Cardiac muscle cell (in vitro differentiated cells and primary cell): ENCODE data around the gene RBM42. TPM values are rescaled to one million over a fixed set of nuclear protein-coding genes. Genes with fewer than 3 reads are reported as not detected.
"Not testable (repeated sequence)": the region's sequence is repeated elsewhere in the genome, so short reads cannot be mapped to it uniquely, and the experiment has no call there.

ENCODE experiments used
- DNase-seq, 2 donors: peaks; one replicate each; pipeline versions ENCODE4 v3.0.0 to v3.0.0-alpha.2; 2010 to 2017; ENCODE audit warnings: low read depth in 1 of 2, low spot score in 1 of 2
- H3K27ac ChIP-seq: fragments of 200-600 bp; sonication (generic); 2 replicates; pipeline ENCODE4 v1.5.1; 2016
- H3K27me3 ChIP-seq: fragments of 200-600 bp; sonication (generic); 2 replicates; pipeline ENCODE4 v1.6.0; 2016; ENCODE audit warnings: control low read depth
- H3K36me3 ChIP-seq: fragments of 200-600 bp; sonication (generic); 2 replicates; pipeline ENCODE4 v1.5.1; 2016; ENCODE audit warnings: control low read depth
- H3K4me1 ChIP-seq: fragments of 200-600 bp; sonication (generic); 2 replicates; pipeline ENCODE4 v1.8.1; 2017; ENCODE audit warnings: low read depth, mild to moderate bottlenecking, mixed run types
- H3K4me3 ChIP-seq: fragments of 200-600 bp; sonication (generic); 2 replicates; pipeline ENCODE4 v1.5.1; 2016; ENCODE audit warnings: mild to moderate bottlenecking
- H3K9me3 ChIP-seq: fragments of 200-600 bp; sonication (generic); 2 replicates; pipeline ENCODE4 v1.5.1; 2017; ENCODE audit warnings: low read depth, mild to moderate bottlenecking, control low read depth
- CTCF ChIP-seq: IDR thresholded peaks from 2 replicates; pipeline ENCODE4 v1.5.1; 2012; ENCODE audit warnings: low read depth, mild to moderate bottlenecking, low read length
- polyA plus RNA-seq: library from polyadenylated mRNA; unstranded; fragments of >200 nt; fragmentation: Nextera tagmentation; extraction: Ambion mirVana; gene quantifications from 2 replicates; pipeline ENCODE4 v1.2.1, GENCODE V29; 2016
- total RNA-seq: library from RNA; depleted of rRNA; stranded (reverse); fragments of >200 nt; gene quantifications from 2 replicates; pipeline ENCODE4 v1.2.3, GENCODE V29; 2016

The RBM42 gene
- total and polyA plus RNA-seq, 2 experiments from 2014 or later = 128 to 170 TPM

DNA sequence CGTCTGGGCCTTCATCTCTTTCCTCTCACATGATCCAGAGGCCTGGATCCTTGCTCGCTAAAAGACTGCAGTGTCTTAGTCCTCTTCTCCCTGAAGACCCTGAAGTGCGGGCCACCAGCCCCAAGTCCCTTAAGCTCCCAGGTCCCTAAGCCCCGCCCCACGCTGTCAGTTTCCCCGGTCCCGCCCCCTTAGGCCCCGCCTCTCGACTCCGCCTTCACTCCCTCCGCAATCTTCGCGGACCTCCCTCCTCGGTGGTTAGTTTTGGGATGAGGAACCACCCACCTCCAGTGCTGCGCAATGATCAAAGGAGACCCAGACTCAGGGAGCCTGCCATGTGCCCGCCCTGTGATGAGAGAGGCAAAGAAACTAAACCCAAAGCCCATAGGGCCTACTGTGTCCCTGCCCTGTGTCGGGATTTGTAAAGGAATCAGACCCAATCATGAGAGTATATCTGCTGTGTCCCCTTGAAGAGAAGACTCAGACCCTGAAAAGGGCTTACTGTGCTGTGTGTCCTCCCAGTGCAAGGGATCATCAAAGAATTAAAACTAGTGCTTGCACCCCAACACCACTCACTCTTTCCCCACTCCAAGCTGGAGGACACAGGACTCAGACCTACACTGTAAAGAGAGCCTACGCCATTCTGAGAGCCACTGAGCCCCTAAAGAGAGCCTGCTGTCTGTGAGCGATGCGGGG lies 16.3 kb downstream of the RBM42 start:
- peak overlapping the region; percentile 33 for H3K4me3 ChIP-seq
- no peaks in the 10 kb centered on the region for H3K36me3 ChIP-seq
- H3K4me1 ChIP-seq = peaks cover 5% of the 10 kb centered on the region
- peak; percentile 70 to 85 for DNase-seq
- TF ChIP-seq CTCF = no peak
- H3K9me3 ChIP-seq = no peaks in the 10 kb centered on the region
- peak overlapping the region; percentile 67 for H3K27ac ChIP-seq
- H3K27me3 ChIP-seq = no peaks in the 10 kb centered on the region

DNA sequence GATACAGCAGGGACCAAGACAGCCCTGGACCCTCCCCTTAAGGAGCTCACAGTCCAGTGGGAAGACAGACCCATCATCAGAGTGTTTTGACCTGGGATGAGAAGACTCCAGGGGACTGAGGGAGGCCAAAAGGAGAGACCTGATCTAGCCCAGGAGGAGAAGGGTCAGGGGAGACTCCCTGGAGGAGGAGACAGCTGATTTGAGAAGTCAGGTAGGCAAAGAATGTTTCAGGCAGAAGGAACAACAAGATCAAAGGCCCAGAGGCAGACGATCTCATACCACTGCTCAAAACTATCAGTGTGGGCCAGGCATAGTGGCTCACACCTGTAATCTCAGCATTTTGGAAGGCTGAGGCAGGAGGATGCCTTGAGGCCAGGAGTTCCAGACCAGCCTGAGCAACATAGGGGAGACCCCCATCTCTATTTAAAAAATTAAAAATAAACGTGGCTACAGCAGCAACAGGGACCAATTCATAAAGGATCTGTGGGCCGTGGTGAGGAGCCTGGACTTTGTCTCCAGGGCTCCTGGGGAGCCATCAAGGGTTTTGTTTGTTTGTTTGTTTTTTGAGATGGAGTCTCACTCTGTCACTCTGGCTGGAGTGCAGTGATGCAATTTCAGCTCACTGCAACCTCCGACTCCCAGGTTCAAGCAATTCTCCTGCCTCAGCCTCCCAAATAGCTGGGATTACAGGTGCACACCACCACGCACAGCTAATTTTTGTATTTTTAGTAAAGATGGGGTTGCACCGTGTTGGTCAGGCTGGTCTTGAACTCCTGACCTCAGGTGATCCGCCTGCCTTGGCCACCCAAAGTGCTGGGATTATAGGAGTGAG lies 17.1 kb downstream of the RBM42 start:
- no peak for TF ChIP-seq CTCF
- no peaks in the 10 kb centered on the region for H3K36me3 ChIP-seq
- H3K4me3 ChIP-seq = no peak overlapping the region
- no peaks in the 10 kb centered on the region for H3K27me3 ChIP-seq
- no peak overlapping the region for H3K27ac ChIP-seq
- no peak for DNase-seq
- no peaks in the 10 kb centered on the region for H3K9me3 ChIP-seq
- peaks cover 5% of the 10 kb centered on the region for H3K4me1 ChIP-seq

- DNase-seq = peak; percentile 97 to 98
- peaks cover 6% of the 10 kb centered on the region for H3K36me3 ChIP-seq
- TF ChIP-seq CTCF = no peak
- H3K4me1 ChIP-seq = peaks cover 5% of the 10 kb centered on the region
- H3K27me3 ChIP-seq = no peaks in the 10 kb centered on the region
- H3K9me3 ChIP-seq = no peaks in the 10 kb centered on the region
- H3K4me3 ChIP-seq = peak within 1 kb of the TSS; percentile 66
- peak within 1 kb of the TSS; percentile 70 for H3K27ac ChIP-seq
Measured at GRCh38 chr19:35648017-35648961, 19.5 kb downstream of the RBM42 start, which contains the start of gene COX6B1. Gene COX6B1 (plus strand): TSS chr19:35648323. CDS start chr19:35651244, 2,921 bp downstream.

GRCh38 chr19:35650581-35650980 lies 21.7 kb downstream of the RBM42 start:
- no peak for TF ChIP-seq CTCF
- Histone ChIP-seq H3K27ac (no peak overlapping the region), H3K4me1 (peaks cover 5% of the 10 kb centered on the region), H3K4me3 (no peak overlapping the region), H3K36me3 (peaks cover 22% of the 10 kb centered on the region), H3K9me3 (no peaks in the 10 kb centered on the region), H3K27me3 (no peaks in the 10 kb centered on the region)
- no peak for DNase-seq

DNA sequence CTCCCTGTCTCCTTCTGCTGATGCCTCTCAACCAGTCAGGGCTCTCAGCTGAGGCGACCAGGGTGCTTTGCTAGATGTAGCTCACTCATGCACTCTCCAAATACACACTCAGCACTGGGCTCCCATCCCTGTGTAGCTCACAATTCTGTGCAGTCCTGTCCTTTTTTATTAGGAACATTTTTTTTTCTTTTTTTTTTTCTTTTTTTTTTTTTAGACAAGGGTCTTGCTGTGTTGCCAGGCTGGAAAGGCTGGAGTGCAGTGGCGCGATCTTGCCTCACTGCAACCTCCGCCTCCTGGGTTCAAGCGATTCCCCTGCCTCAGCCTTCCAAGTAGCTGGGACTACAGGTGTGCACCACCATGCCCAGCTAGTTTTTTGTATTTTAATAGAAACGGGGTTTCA lies 26.0 kb downstream of the RBM42 start:
- H3K4me1 ChIP-seq, H3K9me3 ChIP-seq, DNase-seq, H3K4me3 ChIP-seq, H3K27ac ChIP-seq, H3K27me3 ChIP-seq: not testable (repeated sequence)
- peaks cover 50% of the 10 kb centered on the region for H3K36me3 ChIP-seq
